GM19372 (cell line): ENCODE results near the gene PEX11B.

ENCODE experiments used
- ATAC-seq: cut with Tn5 transposase; IDR thresholded peaks from one replicate; pipeline ENCODE4 v1.9.1; 2021; ENCODE audit warnings: mild to moderate bottlenecking, low read depth, moderate library complexity; ENCODE audit not compliant: unreplicated experiment

The PEX11B gene

DNA sequence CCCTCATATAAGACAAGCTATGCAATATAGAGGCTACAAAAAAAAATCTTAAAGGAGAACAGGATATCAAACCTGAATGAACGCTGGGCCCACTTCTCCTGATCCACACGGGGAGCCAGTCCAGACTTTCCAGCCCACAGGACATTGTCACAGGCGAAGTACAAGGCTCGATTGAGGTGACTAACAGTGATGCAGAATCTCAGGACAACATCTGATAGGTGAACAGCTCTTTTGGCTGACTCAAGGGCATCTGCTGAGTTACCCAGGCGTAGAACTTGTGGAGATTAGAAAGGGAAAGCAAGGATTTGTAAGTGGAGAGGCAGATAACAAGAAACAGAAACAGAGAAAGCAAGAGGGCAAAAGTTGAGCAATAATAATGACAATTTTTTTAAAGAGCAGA, 1.8 kb downstream of the PEX11B start:
- ATAC-seq: no peak

DNA sequence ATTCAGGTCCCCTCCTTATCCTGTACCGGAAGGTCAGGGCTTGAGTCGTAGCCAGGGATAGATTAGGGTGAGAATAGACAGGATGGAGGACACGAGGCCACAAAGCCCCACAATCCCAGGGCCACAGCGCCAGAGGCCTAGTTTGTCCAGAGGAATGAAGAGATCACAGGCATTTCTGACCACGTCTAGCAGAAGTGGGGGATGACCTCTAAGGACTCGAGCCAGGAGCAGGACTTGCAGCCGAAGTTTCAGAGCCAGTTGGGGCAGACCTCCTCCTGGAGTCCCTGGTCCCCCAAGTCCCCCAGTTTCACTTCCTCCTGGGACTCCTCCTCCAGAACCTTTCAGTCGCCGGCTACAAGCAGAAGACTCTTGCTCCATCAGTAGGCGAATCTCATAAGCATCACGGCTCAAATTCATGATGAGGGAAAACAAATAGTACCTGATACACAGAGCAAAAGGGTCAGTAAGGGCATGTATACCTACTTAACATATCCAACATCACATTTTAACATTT, 6.3 kb downstream of the PEX11B start:
- ATAC-seq: no peak

DNA sequence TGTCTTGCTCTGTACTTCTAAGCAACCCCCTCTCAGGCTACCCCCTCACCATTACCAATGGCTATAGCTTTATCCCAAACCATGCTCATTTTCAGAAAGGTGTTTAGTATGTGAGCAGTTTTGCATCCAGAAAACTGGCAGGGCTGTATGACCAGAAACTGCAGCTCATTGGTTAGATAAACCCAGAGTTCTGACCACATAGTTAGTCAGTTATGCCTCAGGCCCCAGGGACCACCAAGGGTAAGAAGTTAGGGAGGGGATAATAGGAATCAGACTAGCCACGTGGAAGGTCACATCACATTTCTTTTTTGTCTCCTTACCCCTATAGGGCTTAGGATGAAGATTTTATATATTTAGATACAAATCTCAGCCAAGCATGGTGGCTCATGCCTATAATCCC, 9.9 kb downstream of the PEX11B start:
- no peak for ATAC-seq

DNA sequence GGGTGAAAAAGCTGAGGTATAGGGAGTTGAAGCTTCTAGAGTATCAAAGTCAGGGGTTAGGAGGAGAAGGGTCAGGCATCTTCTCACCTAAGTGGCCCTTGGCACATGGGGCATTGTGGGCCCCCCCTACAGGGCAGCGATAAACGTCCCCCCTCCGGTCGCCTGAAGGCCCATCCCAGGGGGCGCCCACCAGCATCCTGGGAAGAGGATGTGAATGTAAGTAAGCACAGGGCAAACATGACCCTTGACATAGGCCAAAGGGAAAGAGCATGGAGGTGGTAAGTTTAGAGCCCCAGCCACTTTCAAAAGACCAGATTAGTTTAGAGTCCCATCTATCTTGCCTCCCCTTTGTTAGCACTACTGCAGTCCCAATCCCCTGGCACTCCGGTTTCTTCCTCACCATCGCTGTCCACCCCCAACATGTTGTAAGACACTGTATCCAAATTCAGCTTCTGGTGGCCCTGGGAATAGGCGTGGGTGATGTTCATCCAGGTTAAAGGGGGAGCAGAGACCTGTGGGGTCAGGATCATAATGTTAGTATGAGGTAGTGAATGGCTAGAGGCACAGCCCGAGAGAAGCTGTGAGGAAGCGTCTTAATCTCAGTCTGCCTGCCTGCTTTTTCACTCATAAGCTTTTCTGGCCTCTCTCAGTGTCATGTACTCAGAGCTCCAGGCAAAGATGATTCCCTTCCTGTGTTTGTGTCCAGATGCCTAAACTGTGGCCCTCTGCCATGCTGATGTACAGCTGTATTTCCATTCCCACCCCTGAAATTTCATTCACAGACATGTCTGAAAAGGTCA, 11.4 kb downstream of the PEX11B start:
- no peak for ATAC-seq

DNA sequence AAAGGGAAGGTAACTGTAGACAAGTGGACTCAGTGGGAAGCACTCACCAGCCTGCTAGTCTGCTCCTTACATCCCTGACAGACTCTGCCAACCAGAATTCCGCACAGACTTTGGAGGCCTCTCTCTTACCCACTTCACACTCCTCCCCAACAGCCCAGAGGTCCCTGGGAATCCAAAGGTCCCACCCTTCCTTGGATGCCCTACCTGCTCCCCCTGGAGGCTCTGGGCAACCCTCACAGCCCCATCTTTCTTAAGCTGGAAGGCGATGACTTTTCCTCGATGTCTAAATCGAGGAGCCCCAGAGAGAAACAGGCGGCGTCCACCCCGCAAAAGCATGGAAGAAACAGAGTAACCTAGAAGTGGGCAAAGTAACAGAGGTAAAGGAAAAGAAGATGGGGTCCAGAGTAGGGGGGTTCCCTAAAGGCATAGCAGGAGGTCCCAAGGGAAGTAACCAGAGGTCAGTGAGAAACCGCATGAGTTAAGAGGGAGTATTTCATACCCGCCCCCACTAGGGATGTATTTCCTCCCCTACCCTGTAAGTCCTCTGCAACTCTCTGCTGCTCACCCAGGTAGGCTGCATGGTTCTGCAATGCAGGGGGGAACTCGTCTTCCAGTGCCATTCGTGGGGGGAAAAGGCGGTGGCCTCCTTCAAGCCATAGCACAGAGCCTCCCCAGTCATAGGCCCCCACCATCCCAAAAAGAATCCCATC, 17.1 kb downstream of the PEX11B start:
- ATAC-seq: no peak

DNA sequence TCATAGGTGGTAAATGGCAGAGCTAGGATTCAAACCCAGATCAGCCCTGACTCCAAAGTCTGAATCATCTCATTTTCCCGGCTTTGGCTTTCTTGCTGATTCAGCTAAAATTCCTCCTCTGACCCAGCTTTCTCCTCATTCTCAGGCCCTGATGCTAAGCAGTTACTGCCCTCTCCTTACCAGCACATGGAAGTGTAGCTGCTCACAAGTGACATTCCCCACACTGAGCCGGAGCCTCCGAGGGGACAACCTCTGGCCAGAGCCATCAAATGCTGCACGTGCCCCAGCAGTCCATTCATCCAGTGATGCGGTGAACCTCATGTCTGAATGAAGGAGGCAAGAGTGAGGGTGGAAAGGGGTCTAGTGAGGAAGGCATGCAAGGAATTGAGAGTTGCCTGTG, 19.8 kb downstream of the PEX11B start:
- no peak for ATAC-seq

DNA sequence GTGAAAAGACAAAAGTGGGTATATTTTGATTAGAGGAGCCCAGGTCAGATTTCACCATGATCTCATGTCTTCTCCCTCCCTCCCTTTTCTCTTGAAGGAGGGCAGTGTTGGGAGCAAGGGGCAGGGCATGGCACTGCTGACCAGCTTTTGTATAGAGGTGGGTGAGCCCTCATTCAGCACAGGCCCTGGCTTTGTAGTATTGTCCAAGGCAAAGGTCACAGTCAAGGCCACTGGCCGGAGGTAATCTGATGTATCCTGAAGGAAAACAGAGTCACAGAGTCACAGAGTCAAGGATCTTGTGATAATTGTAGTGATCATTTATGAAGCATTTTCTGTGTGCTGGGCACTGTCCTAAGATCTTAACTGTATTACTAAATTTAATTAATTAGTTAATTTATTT, 20.5 kb downstream of the PEX11B start:
- ATAC-seq: no peak

DNA sequence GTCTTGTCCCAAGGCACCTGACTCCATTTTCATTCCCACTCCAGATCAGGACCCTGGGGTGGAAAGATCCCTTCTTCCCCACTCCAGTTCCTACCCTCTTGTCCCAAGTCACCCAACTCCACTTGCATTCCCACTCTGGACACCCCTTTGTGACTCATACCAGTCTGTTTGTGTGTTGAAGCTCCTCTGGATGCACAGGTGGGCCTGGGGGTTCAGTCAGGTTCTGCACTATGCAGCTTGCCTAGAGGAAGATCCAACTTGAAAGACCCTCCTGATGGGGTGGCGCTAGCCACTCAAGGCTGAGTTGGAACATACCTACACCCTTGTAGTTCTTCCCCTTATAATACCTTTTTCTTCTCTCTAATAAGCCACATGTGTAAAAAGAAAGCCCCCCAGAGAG, 23.0 kb downstream of the PEX11B start:
- no peak for ATAC-seq

DNA sequence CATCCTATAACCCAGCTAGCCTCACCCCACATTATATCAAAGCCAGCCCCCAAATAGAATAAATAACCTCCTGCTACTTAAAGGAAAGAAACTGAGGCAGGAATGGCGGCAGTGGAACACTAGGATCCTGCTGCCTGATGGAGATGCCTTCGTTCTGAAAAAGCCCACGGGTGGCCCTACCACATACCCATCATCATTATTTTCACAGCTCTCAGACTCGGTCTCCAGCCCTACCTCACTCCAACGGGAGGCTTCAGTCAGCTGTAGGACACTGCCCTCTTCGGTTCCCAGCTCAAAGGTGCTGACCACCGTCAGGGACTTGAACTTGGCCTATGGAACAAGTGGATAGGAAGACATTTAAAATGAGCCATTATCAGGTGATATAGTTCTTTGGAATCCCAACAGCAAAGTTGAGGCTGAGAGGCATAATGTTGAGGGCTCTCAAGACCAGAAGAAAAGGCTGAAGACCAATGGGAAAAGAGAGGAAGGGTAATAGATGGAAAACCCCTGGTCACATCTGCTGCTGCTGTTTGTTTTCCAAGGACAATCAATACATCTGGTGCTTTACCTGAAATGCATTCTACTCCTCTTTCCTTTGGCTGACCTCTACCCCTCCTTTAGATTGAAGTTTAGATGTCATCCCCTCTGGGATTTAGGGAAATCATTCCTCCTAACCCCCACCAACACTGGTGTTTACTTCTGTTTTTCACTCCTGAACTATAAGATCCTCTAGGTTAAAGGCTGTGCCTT, 25.0 kb downstream of the PEX11B start:
- no peak for ATAC-seq

DNA sequence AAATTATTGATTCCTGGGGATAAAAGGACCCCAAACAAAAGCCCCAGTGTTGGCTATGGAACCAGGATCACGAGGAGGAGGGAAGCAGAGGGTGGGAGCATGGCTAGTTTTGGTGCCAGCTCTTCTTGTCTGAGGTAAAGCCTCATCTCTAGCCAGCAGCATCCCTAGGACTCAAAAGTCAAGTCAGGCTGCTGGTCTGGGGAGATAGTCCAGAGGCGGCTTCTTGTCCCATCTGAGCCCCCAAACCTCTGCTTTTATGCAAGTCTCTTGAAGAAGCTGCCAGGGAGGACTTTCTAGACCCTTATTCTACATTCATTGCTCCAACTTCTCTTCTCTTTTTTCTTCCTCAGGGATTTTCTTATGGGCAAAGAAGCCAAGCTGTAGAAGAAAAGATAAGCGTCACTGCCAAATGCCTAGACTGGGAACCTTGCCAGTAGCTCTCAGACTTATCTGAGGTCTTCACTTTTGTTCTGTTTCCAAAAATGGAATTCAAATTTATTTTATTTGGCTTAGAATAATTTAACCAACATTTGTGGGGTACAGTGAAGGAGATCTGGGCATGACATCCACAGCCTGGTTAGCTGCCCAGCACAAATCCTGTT, 25.9 kb downstream of the PEX11B start:
- ATAC-seq: no peak

DNA sequence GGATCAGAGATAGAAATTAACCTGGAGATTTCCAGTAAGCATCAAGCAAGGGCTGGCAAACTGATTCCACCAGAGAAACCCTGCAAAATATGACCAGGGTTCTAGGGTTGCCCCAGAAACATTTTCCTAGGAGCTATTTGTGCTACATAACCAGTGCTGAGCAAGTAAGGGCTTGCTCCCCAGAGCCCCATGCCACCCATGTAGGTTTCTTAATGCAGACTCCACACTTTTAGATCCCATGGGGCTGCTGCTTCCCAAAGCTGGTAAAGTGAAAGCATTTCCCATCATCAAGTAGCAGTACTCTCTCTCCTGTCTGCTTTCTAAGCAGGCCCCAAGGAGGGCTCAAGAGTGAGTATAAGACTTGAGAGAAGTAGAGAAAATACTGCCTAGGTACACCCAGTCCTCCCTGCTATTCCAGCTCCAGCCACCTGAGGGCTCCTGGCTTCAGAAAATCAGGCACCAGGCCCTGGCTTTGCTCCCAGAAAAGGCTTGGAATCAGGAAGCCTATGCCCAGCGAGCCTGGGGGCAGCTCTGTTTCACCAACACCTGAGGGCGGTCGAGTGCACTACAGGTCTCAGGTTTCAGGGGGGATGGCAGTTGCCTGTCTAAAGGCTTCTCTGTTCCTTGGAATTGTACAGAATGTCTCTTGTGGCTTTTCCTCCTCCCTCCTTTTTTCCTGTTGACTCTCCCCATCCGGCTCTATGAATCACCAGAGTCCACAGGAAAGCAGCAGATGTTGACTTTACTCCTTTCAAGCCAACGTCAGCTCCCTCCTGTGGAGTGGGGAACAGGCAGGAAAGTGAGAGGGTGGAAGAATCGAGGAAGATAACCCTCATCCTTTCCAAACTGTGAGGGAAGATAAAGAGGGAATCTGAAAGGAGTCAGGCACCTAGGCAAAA, 26.7 kb downstream of the PEX11B start:
- no peak for ATAC-seq

DNA sequence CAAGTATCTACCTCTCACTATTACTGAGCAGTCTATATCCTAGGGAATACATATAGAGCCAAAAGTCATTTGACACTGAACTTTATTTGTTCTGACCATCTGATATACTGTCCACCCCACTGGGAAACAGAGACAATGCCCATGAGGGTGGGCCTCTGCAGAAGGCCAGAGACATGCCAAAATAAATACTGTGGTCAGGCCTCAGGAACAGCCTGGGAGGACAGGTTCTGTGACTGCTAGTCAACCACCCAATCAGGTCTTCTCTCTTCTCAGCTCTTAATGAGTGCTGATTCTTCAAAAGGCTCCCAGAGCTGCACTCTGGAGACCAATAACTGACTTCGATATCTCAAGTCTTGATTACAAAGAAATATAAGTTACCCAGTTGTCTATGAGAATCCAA, 27.4 kb downstream of the PEX11B start:
- ATAC-seq: no peak

DNA sequence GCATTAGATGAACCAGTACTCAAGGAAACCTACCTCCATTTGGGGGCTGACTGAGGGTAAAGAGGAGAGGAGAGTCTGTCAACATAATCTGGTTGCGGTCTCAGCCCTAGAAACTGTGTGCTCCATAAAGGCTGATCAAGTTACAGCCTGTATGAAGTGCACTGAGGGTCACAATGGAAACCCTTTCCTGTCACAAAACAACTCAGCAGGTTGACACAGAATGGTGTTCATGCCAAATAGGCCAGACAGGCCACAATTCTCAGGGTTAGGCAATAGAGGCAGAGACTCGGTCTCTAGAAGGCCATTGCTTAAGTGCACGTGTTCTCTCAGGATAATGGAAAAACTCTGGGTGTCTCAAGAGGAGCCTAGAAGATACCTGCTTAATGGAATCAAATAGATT, 28.8 kb downstream of the PEX11B start:
- ATAC-seq: no peak

DNA sequence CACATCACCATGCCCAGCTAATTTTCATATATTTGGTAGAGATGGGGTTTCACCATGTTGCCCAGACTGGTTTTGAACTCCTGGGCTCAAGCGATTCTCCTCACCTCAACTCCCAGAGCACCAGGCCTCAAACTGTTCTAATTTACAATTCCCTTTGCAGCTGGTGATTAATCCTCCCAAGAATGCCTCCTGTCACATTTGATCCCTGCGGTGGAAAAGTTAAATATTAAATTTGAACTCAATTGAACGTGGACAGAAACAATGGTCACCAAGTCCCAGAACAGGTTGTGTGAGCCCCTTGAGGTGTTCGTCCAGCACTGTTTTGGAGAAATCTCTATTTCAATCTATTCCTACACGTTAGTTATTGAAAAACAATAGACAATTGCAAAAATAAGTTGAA, 30.9 kb downstream of the PEX11B start:
- no peak for ATAC-seq

DNA sequence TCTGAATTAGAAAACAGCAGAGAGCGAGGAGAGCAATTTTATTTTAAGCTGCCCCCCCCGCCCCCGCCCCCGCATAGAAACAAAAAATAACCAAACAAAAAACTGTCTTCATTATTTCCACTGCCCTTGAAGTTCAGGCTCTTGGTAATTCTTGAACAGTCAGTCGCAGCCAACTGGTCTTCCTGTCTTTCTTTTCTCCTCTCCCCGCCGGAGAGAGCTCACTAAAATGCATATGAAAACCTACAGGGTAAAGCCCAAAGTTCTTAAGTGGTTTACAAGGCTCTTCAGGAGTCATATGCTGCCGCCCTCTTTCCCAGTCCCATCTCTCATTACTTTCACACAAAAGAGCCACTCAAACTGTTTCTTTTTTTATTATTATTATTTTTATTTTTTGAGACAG, 31.7 kb downstream of the PEX11B start:
- ATAC-seq: no peak

DNA sequence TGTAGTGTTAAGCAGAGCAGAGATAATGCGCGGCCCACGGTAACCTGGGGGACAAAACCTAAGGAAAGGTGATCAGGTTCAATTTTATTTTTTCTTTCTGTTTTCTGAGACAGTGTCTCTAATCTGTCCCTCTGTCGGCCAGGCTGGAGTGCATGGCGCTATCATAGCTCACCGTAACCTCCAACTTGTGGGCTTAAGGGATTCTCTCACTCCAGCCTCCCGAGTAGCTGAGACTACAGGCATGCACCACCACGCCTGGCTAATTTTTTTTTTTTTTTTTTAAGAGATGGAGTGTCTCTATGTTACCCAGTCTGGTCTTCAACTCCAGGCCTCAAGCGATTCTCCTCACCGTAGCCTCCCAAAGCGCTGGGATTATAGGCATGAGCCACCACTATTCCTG, 32.1 kb downstream of the PEX11B start:
- no peak for ATAC-seq

DNA sequence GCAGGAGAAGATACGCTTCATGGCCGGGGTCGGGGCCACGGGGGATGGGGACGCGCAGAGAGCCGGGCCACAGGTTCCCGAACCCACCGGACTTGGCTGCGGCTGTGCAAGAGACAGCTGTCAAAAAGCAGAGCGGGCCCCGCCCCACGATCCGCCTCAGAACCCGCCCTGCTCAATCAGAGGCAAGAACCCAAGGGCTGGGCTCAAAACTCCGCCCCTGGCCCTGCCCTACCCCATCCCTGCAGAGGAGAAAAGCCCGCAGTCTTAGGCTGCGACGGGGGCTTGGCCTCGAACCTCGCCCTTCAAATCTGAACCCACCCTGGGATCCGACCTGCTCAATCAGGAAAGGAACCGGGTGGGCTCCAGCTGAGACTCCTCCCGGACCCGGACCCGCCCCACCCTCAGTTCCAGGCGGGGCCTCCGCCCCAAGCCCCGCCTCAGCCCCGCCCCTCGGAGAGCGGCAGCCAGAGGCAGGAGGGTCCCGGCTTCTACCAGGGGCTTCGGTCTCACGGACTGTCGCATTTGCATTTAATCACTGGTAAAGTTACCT, 32.7 kb downstream of the PEX11B start, which contains the start of gene ANKRD35:
ANKRD35 (minus strand) TSS at position 129 of the 550 bp plus-strand sequence; CDS start at position 21, 108 bp downstream.
- ATAC-seq: peak; percentile 99

DNA sequence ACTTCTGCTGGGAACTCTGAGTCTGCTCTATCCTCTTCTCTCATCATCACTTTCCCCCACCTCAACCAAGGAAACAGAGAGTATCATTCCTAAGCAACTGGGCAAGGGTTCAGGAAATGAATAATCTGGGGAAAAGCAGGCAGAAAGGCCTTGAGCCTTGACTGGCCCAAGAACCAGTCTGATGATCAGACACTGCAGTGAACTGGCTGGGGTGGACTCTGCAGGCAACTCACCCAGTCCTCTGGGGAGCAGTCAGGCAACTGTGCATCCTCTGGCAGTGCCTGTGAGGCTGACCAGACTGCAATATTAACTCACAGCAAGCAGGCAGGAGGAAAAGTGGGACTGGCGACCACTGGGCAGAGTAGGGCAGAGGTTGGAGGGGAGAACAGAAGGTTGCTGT, 33.8 kb downstream of the PEX11B start:
- no peak for ATAC-seq

DNA sequence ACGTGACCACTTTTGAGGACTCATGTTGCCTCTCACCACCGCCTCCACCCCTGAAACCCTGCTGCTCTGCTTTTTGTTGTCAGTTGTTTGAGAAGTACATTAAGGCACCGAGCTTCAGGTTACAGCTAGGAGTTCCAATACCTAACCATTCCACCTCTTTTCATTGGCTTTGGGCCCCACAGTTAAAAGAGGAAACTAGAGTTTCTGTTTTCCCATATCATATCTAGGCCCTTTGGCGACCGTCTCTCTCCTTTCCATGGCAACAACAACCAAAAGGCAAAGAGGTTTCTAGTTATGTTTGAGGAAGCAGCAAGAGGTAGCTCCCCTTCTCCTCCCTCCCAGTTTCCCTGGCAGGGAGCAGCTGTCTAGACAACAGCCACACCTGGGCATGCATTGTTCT, 38.7 kb downstream of the PEX11B start:
- no peak for ATAC-seq
